Activated naive CD4-positive, alpha-beta T cell treated with anti-CD3 and anti-CD28 coated beads, Interleukin-2, amount 50 U/mL, for 72 hours (primary cell): ENCODE results near the gene NOM1. TPM values are rescaled to one million over a fixed set of nuclear protein-coding genes. Genes with fewer than 3 reads are reported as not detected.
A peak's percentile ranks its signal among the peaks of the same experiment; 100 is the strongest.

Experiments
- ATAC-seq, 2 donors: fragments of 150-1000 bp; cut with Tn5 transposase; 2 replicates each; pipeline ENCODE4 v1.10.0; 2021; ENCODE audit warnings: mild to moderate bottlenecking in 2 of 2, moderate library complexity in 2 of 2
- DNase-seq, 2 donors: peaks; one replicate each; pipeline ENCODE4 v3.0.0; 2021 to 2022; ENCODE audit warnings: low spot score in 2 of 2
- H3K27ac Mint-ChIP-seq, 2 donors: one replicate each; pipeline ENCODE4 v1.8.0; 2022; ENCODE audit warnings: mild to moderate bottlenecking in 2 of 2, mixed read lengths in 2 of 2
- H3K36me3 Mint-ChIP-seq, 2 donors: one replicate each; pipeline ENCODE4 v1.8.0; 2022; ENCODE audit warnings: mixed read lengths in 2 of 2
- H3K9me3 Mint-ChIP-seq, 2 donors: one replicate each; pipeline ENCODE4 v1.8.0; 2022; ENCODE audit warnings: mixed read lengths in 2 of 2
- total RNA-seq, 2 donors: library from RNA; stranded (reverse); gene quantifications; one replicate each; pipeline ENCODE4 v1.2.3, GENCODE V29; 2022

The NOM1 gene
- total RNA-seq, 2 donors from 2014 or later: 29.2 to 45.2 TPM

- no peaks in the 10 kb centered on the region for H3K9me3 Mint-ChIP-seq
- no peaks in the 10 kb centered on the region for H3K36me3 Mint-ChIP-seq
- no peak for DNase-seq
These were observed 43.8 kb downstream of the NOM1 start for GRCh38 chr7:156993021-156993924.

DNA sequence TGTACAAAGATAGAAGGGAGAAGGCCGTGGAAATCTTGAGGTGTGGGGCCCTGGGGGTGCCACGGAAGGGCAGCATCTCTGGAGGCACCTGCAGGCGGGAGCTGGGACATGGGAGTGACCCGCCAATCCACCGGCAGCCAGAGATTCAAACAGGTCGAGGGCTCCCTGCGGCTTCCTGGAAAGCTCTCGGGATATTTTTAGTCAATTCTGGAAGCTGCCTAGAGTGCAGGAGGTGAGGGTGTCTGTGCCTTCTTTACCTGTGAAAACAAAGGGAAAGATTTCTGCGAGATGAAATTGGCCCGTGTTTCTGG lies 44.4 kb downstream of the NOM1 start:
- Mint-ChIP-seq H3K9me3 (no peaks in the 10 kb centered on the region), H3K36me3 (no peaks in the 10 kb centered on the region), H3K27ac (no peak overlapping the region)
- no peak for ATAC-seq
- DNase-seq: no peak

More at GRCh38 chr7:156993021-156993924, 43.8 kb downstream of the NOM1 start:
- ATAC-seq: no peak
- H3K27ac Mint-ChIP-seq: no peak overlapping the region

DNA sequence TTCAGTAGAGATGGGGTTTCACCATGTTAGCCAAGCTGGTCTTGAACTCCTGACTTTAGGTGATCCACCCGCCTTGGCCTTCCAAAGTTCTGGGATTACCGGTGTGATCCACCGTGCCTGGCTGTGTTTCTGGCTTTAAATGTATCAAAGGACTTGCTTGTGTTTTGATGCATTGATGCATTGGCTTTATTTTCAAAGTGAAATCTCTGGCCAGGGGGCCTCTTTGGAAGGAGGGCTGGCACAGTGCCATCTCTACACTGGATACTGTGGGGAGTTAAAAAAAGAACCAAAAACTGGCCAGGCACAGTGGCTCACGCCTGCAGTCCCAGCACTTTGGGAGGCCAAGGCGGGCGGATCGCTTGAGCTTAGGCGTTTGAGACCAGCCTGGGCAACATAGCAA lies 44.9 kb downstream of the NOM1 start:
- Mint-ChIP-seq H3K27ac (no peak overlapping the region), H3K9me3 (no peaks in the 10 kb centered on the region), H3K36me3 (no peaks in the 10 kb centered on the region)
- DNase-seq (no peak), ATAC-seq (no peak)

- no peak for DNase-seq
- Mint-ChIP-seq H3K9me3 (no peaks in the 10 kb centered on the region), H3K27ac (no peak overlapping the region), H3K36me3 (peaks cover 0 to 6% of the 10 kb centered on the region in 2 donors)
- ATAC-seq: no peak
These were observed 49.8 kb downstream of the NOM1 start for GRCh38 chr7:156998988-156999957.

GRCh38 chr7:156999958-157000726 lies 50.6 kb downstream of the NOM1 start:
- ATAC-seq (no peak), DNase-seq (no peak)
- no peak overlapping the region for H3K27ac Mint-ChIP-seq
- peaks cover 0 to 6% of the 10 kb centered on the region in 2 donors for H3K36me3 Mint-ChIP-seq
- H3K9me3 Mint-ChIP-seq: no peaks in the 10 kb centered on the region

- no peak overlapping the region for H3K27ac Mint-ChIP-seq
- H3K36me3 Mint-ChIP-seq: peaks cover 0 to 6% of the 10 kb centered on the region in 2 donors
- no peak for ATAC-seq
- no peak for DNase-seq
- no peaks in the 10 kb centered on the region for H3K9me3 Mint-ChIP-seq
These were observed 51.5 kb downstream of the NOM1 start for GRCh38 chr7:157000741-157001653.

DNA sequence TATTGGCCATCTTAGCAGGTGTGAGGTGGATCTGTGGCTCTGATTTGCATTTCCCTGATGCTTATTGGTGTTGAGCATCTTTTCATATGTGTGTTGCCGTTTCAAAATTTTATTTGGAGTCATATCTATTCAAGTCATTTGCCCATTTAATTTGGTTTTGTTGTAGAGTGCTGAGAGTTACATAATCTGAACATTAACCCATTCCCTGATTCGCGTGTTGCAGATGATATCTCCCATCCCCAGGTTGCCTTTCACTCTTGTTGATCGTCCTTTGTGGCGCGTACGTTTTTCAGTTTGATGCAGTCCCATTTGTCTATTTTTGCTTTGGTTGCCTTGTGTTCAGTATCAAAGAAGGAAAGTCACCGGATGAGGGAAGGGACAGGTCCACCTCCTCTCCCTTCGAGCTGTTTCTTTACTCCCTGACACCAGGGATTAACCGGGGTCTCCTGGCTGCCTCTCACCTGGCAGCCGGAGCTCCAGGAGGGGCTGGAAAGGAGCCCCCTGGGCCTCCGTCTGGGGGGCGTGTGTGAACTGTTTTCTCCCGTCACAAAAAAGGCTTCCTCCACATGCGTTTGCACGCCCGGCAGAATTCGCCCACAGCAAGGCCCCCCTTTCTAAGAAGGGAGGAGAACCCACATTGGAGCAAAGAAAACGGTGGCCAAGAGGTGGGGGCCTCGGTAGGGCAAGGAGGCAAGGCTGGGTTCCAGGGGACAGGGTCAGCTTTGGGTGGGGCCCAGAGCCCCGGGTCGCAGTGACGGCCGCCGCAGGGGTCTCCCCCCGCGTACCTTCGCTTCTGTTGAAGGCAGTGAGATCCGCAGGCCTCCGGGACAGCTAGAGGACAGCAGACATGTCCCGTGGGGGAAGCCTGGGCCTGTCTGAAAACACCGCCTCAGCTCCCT lies 52.7 kb downstream of the NOM1 start:
- H3K36me3 Mint-ChIP-seq: peaks cover 0 to 6% of the 10 kb centered on the region in 2 donors

GRCh38 chr7:157002819-157003421 lies 53.4 kb downstream of the NOM1 start:
- ATAC-seq: no peak
- no peak overlapping the region for H3K27ac Mint-ChIP-seq

More for the DNA sequence above, 52.7 kb downstream of the NOM1 start:
- no peak for DNase-seq
- no peak for ATAC-seq
- H3K9me3 Mint-ChIP-seq: no peaks in the 10 kb centered on the region
- H3K27ac Mint-ChIP-seq: peak overlapping the region in 1 of 2 donors; percentile 5

GRCh38 chr7:157003445-157003755 lies 53.9 kb downstream of the NOM1 start:
- H3K9me3 Mint-ChIP-seq: no peaks in the 10 kb centered on the region
- DNase-seq (no peak), ATAC-seq (no peak)
- peaks cover 0 to 6% of the 10 kb centered on the region in 2 donors for H3K36me3 Mint-ChIP-seq
- no peak overlapping the region for H3K27ac Mint-ChIP-seq

More at GRCh38 chr7:157002819-157003421, 53.4 kb downstream of the NOM1 start:
- no peak for DNase-seq
- Mint-ChIP-seq H3K36me3 (peaks cover 0 to 6% of the 10 kb centered on the region in 2 donors), H3K9me3 (no peaks in the 10 kb centered on the region)

DNA sequence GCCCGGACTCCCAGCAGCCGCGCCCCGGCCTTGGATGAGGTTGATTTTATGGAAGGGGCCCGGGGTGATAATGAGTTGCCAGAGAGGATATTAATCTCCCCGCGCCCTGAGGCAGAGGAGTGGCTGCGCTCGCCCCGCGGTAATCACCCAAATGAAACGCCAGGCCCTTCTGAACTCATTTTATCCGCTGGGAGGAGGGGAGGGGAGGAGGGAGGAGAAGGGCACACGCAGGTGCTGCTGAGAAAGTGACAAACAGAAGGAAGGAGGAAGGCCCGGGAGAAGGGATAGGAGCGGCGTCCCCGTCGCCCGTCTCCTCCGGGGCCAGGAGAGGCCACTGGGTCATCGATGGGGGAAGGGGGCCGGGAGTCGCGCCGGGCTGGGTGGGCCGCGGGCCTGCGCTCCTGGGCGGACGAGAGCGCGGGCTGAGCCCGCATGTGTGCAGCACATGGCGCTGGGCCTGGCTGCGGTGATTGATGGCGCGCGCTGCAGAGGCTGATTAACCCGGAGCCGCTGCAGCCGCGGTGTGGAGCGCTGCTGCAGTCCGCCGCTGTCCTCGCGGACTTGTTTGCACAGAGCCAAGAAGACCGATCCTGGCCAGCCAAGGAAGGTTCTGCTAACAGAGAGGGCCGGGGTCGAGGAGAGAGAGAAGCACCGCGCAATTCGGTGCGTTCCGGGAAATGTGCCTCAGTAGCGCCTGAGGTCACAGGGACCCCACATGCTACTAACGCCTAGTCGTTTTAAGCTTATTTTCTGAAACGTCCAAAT lies 54.4 kb downstream of the NOM1 start:
- Mint-ChIP-seq H3K9me3 (no peaks in the 10 kb centered on the region), H3K27ac (peak overlapping the region in 1 of 2 donors; percentile 72), H3K36me3 (peaks cover 0 to 6% of the 10 kb centered on the region in 2 donors)
- DNase-seq (peak in 1 of 2 donors; percentile 19), ATAC-seq (peak in 1 of 2 donors; percentile 30)

GRCh38 chr7:157004521-157005455 lies 55.3 kb downstream of the NOM1 start:
- Mint-ChIP-seq H3K36me3 (peaks cover 0 to 6% of the 10 kb centered on the region in 2 donors), H3K27ac (peak overlapping the region in 1 of 2 donors; percentile 72), H3K9me3 (no peaks in the 10 kb centered on the region)
- DNase-seq (peak in 1 of 2 donors; percentile 13), ATAC-seq (no peak)

GRCh38 chr7:157005456-157006204 lies 56.1 kb downstream of the NOM1 start:
- H3K27ac Mint-ChIP-seq: no peak overlapping the region
- H3K9me3 Mint-ChIP-seq: no peaks in the 10 kb centered on the region
- peaks cover 0 to 6% of the 10 kb centered on the region in 2 donors for H3K36me3 Mint-ChIP-seq
- peak; percentile 24 to 35 for DNase-seq
- ATAC-seq: no peak
